Mesenteric fat pad (tissue), 1 donor: Measurements from ENCODE around the gene HYAL2. TPM values are rescaled to one million over a fixed set of nuclear protein-coding genes. Genes with fewer than 3 reads are reported as not detected.

Experiments used
- DNase-seq: peaks from one replicate; pipeline ENCODE4 v3.0.0-alpha.2; 2020; ENCODE audit warnings: low spot score
- total RNA-seq: library from RNA; stranded (reverse); fragmentation: NEBNext Ultra II Directional; extraction: Animal tissue kit (Norgen Biotek cat#: 25700); gene quantifications from one replicate; pipeline ENCODE4 v1.2.1, GENCODE V29; 2021
- donor health status: DM: yes; HTN: yes; CAD: no.

The HYAL2 gene
- total RNA-seq, 1 donor from 2014 or later = 118 TPM

DNA sequence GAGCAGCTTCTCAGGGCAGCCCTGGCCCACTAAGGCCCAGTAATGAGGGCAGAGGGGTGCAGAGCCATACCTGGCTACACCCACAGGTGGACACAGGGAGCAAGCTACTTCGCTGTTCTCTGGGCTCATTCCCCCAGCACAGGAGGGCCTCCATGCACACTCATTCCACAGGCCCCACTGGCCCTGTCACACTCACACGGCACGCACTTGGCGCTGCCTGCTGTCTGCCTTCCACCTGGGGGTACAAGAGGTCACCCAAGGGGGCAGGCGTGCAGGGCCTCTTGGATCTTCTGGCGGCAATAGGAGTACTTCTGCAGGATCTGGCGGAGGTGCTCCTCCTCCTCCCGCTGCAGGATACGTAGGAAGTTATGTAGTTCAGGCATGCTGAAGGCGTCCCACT, 7.8 kb upstream of the HYAL2 start:
- DNase-seq = no peak

DNA sequence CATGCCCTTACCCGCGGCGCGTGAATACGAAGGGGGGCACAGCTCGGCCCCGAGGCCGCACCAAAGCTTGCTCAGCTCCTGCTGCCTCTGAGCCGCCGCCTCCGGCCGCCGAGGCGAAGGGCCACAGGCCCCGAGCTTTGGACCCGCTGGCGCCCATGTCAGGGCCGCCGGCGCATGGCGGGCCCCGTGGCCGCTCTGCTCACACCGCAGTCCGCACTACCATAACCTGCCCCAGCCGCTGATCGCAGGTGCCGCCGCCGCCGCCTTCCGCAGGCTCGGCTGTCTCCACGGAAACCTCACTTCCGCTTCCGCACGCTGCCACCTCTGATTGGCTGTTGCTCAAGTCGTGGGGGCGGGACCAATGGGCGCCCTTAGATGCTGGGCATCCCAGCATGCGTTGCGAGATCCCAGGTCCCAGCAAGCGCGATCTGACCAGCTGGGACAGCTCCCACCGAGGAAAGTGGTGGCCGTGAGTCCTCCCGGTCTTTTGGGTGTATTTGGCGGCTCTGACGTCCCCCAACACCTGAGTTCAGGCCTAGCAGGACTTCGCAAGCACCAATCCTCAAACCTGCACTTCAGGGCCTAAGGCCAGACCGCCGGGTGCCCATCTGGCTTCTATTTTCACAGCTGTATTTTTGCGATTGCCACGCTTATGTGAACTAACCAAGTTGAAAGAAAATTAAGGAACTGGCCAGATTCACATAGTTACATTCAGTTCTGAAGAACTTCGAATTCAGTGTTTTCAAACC, 5.6 kb upstream of the HYAL2 start, which contains the start of gene TUSC2:
TSS of gene TUSC2 (minus strand) at position 281 of the 749 bp plus-strand sequence. CDS start at position 157, 124 bp downstream.
- peak; percentile 98 for DNase-seq

- no peak for DNase-seq
Measured at GRCh38 chr3:50327129-50327528, 4.6 kb upstream of the HYAL2 start.

DNA sequence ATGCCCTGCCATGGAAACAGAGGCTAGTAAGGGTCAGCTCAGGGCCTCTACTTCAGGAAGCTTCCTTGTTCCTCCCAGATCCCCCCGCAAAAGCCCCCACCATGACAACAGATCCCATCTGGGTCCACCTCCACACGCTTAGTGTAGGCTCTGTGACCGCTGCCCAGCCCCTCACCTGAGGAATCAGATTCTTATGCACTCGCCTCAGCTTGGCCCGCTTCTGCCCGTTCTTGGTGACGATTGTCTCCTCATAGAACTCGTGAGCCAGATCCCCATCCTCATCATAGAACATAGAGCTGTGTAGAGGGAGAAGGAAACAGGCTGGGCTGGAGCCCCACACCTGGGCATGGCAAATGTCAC, 3.6 kb upstream of the HYAL2 start:
- no peak for DNase-seq

GRCh38 chr3:50325497-50326181, 3.1 kb upstream of the HYAL2 start:
- DNase-seq = no peak

- no peak for DNase-seq
Measured at GRCh38 chr3:50325113-50325480, 2.6 kb upstream of the HYAL2 start.

- no peak for DNase-seq
Measured at GRCh38 chr3:50324351-50325112, 2.0 kb upstream of the HYAL2 start.

- DNase-seq = no peak
Measured at GRCh38 chr3:50323614-50324199, 1.2 kb upstream of the HYAL2 start.

GRCh38 chr3:50323092-50323600, 601 bp upstream of the HYAL2 start:
- no peak for DNase-seq

- DNase-seq = no peak
Measured at GRCh38 chr3:50322115-50322385, 495 bp downstream of the HYAL2 start.

GRCh38 chr3:50321336-50322114, 1.0 kb downstream of the HYAL2 start:
- peak; percentile 96 for DNase-seq

- DNase-seq = no peak
Measured at GRCh38 chr3:50320853-50321335, 1.7 kb downstream of the HYAL2 start.

- no peak for DNase-seq
Measured at GRCh38 chr3:50319894-50320625, 2.5 kb downstream of the HYAL2 start.

DNA sequence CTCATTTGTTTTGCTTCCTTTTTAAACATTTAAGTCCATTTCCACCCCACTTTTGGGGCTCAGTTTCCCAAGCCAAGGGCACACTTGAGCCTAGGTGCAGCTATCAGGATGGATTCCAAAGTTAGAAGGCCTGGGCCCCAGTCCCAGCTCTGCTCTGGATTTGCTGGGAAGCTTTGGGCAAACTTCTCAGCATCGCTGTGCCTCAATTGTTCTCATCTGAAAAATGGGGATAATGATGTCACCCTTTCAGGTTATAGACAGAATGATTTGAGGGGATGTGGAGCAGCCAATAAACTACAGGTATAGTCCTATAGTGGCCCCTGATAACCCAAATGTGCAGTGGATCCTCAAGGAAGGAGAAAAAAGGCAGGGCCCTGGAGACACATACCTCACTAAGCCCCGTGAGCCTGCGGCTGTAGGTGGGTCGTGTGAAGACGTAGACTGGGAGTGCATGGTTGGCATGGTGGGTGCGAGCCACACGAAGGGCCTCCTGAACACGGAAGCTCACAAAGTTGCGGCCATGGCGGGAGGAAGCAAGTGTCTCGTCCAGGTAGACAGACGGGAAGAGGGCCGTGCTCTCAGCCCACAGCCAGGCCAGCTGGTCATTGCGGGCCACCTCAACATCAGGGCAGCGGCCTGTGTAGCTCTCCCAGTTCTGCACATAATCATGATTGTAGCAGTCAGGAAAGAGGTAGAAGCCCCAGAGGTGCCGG, 3.2 kb downstream of the HYAL2 start:
- DNase-seq = no peak

DNA sequence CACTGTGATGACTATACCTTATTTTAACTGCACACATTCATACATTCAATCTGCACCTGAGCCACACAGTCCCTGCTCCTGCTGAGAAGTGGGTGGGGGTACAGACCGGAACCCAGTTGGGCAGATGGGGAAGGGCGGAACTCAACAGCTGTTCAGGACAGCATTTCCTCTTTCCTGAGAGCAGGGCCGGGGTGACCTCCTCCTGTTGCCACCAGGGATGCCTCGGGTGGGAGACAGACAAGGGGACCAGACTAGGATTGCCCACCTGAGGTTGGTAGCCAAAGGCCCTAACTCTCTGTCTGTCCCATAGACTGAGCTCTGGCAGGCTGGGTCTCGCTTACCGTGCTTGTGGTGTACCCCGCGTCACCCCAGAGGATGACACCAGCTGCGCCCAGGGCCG, 3.9 kb downstream of the HYAL2 start:
- no peak for DNase-seq

- no peak for DNase-seq
Measured at GRCh38 chr3:50318163-50318562, 4.4 kb downstream of the HYAL2 start.

GRCh38 chr3:50317300-50317699, 5.2 kb downstream of the HYAL2 start:
- DNase-seq = no peak

DNA sequence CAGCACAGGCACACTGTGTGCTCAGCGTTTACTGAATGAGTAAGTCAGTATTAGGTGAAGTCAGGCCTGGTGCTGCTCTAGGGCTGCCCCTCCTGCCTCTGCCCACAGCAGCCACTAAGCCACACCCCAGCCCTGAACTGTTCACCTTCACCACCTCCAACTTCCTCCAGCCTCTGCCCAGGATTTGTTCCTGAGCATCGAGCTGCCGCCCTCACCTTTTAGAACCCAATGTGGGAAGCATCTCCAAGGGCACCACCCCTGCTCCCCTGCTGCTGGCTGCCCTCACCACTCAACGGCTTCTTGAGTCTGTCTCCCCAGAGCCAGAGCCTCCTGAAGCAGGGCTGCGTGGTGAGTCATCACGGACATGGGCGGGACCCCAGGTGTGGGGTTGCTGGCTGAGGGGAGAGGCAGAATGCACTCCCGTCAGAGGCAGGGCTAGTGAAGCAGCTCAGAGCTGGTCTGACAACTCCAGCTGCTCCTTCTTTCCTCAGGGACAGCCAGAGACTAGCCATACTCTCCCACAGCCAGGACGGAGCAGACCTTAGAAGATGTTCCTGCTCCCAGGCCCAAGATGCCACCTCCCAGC, 5.8 kb downstream of the HYAL2 start:
- DNase-seq = no peak

GRCh38 chr3:50314816-50315215, 7.7 kb downstream of the HYAL2 start:
- no peak for DNase-seq
